NCI-H82 (cell line): ENCODE measurements around the gene NT5E.
"Not testable (repeated sequence)": the region's sequence is repeated elsewhere in the genome, so short reads cannot be mapped to it uniquely, and the experiment has no call there.

Source experiments
- DNase-seq: peaks from one replicate; lab custom pipeline; 2025; lab: John Stamatoyannopoulos, UW

The NT5E gene

DNA sequence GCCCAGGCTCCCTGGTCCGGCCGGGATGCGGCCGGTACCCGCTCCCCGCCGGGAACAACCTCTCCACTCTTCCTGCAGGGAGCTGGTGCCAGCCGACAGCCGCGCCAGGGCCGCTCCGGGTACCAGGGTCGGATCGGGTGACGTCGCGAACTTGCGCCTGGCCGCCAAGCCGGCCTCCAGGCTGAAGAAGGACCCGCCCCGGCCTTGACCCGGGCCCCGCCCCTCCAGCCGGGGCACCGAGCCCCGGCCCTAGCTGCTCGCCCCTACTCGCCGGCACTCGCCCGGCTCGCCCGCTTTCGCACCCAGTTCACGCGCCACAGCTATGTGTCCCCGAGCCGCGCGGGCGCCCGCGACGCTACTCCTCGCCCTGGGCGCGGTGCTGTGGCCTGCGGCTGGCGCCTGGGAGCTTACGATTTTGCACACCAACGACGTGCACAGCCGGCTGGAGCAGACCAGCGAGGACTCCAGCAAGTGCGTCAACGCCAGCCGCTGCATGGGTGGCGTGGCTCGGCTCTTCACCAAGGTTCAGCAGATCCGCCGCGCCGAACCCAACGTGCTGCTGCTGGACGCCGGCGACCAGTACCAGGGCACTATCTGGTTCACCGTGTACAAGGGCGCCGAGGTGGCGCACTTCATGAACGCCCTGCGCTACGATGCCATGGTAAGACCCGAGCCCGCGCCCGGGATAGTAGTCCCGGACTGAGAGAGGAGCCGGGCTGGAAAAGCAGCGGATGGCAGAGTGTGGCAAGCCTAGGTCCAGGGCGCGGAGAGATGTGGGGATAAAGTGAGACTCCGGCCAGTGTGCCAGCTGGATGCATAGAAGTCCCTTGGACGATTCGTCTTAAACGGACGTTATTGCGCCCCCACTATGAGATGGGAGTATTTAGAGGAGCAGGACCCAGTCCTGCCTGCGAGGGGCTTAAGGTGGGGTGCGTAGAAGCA lies at the start of gene NT5E:
TSS of gene NT5E (plus strand) at position 266 of the 942 bp plus-strand sequence. CDS start at position 323, 57 bp downstream.
- DNase-seq = peak; percentile 38

GRCh38 chr6:85400331-85400730 lies 49.6 kb upstream of the NT5E start:
- no peak for DNase-seq

DNA sequence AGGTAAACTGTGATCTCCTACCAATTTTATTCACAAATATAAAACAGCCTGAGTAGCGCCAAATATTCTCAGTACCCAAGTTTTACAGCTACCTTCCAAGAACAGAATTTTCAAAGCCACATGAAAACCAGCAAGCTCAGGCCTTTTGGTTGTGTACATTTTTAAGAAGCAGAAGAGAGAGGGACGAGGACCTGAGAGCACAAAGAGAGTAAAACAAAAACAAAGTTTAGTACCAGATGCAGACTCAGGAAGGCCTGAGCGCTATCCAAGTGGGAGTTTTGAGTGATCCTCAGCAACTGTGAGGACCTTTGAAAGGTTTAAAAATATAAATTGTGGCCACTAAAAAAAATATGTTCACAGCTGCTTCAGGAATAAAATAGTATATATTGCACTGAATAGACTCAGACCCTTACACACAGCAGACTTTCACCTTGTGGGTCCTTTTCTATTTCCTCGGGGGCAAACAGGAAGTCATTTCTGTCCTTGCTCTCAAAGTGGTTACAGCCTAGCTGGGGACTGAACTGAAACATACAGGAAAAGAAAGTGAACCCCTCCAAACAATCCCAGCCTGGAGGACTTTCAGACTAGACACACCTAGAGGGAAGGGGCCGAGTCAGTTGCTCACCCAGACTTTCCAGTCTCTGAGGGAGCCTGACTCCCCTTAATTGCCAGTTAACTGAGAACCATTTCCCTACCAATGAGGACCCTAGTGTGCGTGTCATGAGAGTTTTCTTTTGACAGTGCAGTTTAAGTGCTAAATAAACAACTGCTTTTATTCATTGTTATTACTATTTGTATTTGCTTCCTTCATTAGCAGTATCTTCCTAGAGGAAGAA lies 48.5 kb upstream of the NT5E start:
- no peak for DNase-seq

DNA sequence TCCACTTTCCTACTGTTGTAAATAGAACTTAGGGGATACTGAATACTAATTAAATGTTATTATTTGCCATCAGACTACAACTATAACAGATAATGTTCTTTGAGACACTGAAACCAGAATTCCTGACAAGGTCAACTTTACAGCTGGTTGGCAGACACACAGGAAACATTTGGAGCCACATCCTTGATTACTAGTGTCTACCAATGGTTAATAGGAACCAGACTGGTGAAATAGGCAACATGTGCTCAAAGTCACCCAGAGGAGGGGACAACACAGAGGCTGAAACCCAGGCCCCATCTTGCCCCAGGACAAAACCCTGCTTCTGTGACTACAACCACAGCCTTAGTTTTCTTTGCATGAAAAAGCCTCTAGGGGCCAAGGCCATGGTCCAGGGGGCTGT lies 47.8 kb upstream of the NT5E start:
- DNase-seq = no peak

DNA sequence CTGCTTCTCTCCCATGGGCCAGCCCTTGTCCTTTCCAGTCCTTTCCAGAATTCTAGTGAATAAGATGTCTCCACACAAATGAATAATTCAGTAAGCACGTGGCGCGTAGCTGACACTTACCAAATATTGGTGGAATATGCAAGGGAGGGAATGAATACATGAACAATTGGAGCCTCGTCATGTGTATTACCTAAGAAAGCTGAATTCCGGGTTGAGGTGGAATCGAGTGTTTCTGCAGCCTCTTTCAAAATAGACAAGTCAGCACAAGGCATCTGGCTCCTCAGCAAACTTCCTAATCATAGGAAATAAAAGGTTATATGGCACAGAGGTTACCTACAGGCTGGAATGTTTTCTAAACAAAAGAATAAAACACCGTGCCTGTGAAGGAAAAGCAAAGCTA lies 47.0 kb upstream of the NT5E start:
- DNase-seq = no peak

DNA sequence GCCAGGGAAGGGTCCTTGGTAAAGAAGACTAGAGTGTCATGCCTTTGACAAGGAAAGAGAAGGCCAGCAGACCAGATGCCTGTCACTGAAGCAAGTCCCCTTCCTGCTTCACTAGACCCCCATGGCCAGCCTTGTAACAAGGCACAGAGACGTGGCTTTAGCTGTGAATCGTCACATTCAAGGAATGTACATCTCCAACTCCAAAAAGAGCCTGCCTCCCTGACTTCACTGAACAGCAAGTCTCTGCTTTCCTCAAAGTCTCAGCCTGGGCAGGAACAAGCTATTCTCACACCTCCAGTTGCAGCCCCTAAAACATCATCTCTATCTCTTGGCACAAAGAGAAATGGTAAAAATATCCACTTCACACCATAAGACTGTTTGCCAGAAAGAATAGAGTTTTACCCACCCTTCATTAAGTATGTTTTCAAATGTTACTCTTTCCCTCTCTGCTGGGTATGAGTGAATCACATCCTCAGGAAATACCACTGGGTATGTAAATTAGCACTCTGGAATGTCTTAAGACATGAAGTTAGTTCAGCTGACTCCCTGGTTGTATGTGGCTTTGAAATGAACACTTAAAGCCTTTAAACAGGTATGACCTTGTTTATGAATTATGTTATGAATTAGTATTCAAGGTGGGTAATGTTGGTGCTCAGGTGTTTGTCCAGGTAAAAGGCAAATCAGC lies 46.4 kb upstream of the NT5E start:
- DNase-seq = no peak

DNA sequence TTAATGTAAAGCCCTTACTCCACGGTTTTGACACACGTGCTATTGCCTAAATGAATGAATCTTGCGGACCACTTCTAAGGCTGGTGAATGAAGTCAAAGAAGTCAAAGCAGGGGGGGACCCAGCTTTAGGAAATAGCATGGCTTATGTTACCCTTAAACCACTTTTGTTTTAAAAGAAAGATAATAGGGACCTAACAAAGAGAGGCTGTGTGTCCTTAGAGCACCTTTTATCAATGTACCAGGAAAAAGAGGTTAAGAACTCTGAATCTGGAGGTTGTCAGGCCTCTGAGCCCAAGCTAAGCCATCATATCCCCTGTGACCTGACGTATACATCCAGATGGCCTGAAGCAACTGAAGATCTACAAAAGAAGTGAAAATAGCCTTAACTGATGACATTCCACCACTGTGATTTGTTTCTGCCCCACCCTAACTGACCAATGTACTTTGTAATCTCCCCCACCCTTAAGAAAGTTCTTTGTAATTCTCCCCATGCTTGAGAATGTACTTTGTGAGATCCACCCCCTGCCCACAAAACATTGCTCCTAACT lies 45.8 kb upstream of the NT5E start:
- not testable (repeated sequence) for DNase-seq

- no peak for DNase-seq
These were observed 45.2 kb upstream of the NT5E start for GRCh38 chr6:85404564-85405174.

GRCh38 chr6:85405175-85405852 lies 44.6 kb upstream of the NT5E start:
- no peak for DNase-seq

- DNase-seq = no peak
These were observed 44.1 kb upstream of the NT5E start for GRCh38 chr6:85405853-85406198.

DNA sequence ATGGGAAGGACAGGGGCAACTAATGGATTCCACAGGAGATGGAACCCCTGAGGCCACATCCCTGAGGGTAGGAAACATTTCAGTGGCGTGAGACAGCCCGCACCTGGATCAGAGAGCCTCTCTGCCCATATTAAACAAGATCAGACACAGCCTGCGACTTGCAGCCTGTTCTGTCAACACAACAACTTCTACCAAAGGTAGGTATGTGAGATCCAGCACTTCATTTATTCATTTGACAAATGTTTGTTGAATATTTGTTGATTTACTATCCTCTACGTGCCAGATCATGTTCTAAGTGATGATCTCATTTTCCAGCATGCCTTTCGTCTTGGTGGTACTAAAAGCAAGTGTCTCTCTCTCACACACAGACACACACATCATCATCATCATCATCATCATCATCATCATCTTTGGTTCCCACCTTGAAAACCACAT lies 43.2 kb upstream of the NT5E start:
- DNase-seq = no peak

GRCh38 chr6:85408039-85408438 lies 41.8 kb upstream of the NT5E start:
- no peak for DNase-seq

GRCh38 chr6:85412911-85413430 lies 36.9 kb upstream of the NT5E start:
- DNase-seq = no peak

DNA sequence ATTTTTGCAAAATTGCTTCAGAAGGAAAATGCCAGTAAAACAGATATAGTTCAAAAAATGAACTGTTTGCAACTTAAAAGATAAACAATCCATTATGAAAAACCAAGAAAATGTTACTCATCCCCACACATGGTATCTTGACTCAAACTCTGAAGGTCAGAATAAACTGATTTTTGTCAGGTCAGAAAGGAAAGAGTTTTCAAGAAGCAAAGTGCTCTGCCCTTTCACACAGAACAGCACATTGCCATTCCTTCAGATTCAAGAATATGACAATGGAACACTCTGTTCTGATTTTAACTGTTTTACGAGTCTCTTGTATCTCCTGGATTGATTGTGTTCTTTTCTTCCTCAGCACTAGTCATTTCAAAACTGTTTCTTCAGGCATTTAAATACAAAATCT lies 33.8 kb upstream of the NT5E start:
- DNase-seq = no peak

DNA sequence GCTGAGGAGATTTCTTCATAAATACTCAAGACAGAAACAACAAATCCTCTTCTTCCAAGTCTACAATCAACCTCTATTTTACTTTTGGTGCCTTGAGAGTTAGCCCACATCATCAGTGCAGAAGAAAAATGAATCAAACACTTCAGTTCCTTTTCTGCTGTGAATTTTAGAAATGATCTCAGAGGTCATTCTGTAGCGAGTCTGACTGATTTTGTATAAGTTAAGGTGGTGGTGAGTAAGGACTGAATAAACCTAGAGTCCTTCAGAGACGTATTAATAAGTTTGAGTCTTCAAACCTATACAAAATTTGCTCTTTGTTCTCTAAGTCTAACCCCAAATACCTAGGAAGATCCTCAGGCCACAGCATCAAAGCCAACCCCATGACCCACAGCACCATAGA lies 33.1 kb upstream of the NT5E start:
- DNase-seq = no peak

DNA sequence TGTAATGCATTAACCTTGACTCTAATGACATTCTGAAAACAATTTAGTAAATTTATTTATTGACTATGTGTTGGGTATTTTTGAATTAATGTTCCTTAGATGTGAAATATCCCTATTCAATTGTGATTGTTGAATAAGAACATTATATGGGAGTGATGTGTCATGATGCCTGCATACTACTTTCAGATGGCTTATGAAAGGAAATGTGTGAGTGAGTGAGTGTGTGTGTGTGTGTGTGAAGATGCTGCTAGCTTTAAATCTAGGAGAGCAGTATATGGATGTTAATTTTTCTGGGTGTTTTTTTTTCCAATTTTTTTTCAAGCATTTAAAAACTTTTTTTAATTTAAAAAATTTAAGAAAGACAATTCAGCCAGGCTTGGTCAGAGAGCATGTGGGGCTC lies 32.5 kb upstream of the NT5E start:
- DNase-seq = no peak

GRCh38 chr6:85418059-85418458 lies 31.8 kb upstream of the NT5E start:
- DNase-seq = no peak

DNA sequence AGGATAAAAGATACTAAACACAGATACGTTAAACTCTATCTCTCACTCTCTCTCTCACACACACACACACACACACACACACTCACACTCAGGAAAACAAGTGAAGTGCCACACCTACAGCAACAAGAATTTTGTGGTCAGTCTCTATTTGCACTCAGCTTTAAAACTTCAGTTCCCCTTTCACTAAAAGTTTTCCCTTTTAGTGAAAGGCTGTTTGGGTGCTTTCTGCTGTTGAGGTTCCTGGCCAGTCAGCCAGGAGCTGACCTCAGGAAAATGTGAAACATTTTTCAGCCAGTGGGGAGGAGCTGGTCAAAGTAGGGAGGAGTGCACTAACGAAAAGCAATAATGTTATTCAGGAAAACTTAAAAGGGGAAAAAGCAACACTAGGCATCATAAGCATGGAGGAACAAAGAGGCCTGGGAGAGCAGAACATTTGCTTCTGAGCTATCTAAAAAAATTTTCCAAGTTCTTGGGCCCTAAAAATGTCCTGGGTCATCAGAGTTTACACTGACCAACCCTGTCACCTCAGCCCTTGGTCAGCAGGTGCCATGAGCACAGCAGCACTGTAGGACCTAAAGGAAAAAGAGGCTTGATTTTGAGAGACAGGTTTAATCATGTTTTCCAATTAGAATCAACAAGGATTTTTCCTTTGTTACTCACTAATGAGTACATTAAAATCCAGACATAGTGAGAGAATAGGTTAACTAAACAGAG lies 30.7 kb upstream of the NT5E start:
- no peak for DNase-seq

- no peak for DNase-seq
These were observed 29.3 kb upstream of the NT5E start for GRCh38 chr6:85420551-85420950.

- no peak for DNase-seq
These were observed 28.7 kb upstream of the NT5E start for GRCh38 chr6:85421181-85421580.
